IMR-90 (cell line): ENCODE results near the gene ABCC3. TPM values are rescaled to one million over a fixed set of nuclear protein-coding genes. Genes with fewer than 3 reads are reported as not detected.

Source experiments
- ATAC-seq: fragments of 200-7000 bp; cut with Tn5 transposase; 2 replicates; pipeline ENCODE4 v1.9.1; 2020; ENCODE audit warnings: low read depth, mild to moderate bottlenecking, moderate library complexity
- BruUV-seq: library from RNA; stranded (reverse); fragments of 400-500 nt; replicated peaks from 2 replicates; lab custom pipeline; 2021; lab: Mats Ljungman, UMichigan
- CTCF ChIA-PET: fragments of 300-600 bp; formaldehyde crosslinking; extraction: SDS; loops from one replicate; lab custom pipeline; 2021; ENCODE audit warnings: antibody characterized with exemption; lab: Yijun Ruan, JAX
- POLR2A ChIA-PET: fragments of 300-600 bp; sonication (Branson Sonifier 250); formaldehyde crosslinking; loops from one replicate; lab custom pipeline; 2022; ENCODE audit warnings: antibody characterized with exemption; ENCODE audit not compliant: unreplicated experiment; lab: Charles Lee
- DNase-seq: peaks from one replicate; pipeline ENCODE4 v3.0.0; 2013
- H2AFZ ChIP-seq: replicated peaks from 2 replicates; pipeline ENCODE3; 2013; ENCODE audit warnings: low read length, mild to moderate bottlenecking; ENCODE audit not compliant: poor library complexity
- H2AK5ac ChIP-seq: 2 replicates; pipeline ENCODE4 v1.6.1; 2013; ENCODE audit warnings: low read depth, low read length, inconsistent platforms
- H2AK9ac ChIP-seq: replicated peaks from 2 replicates; pipeline ENCODE3; 2013; ENCODE audit warnings: mild to moderate bottlenecking, low read depth, low read length, moderate library complexity; ENCODE audit not compliant: poor library complexity
- H2BK120ac ChIP-seq: 2 replicates; pipeline ENCODE4 v1.6.1; 2013; ENCODE audit warnings: low read depth, low read length, inconsistent platforms
- H2BK15ac ChIP-seq: 3 replicates; pipeline ENCODE4 v1.6.1; 2013; ENCODE audit warnings: low read depth, low read length, inconsistent platforms
- H2BK20ac ChIP-seq: 2 replicates; pipeline ENCODE4 v1.6.1; 2013; ENCODE audit warnings: low read depth, mild to moderate bottlenecking, inconsistent platforms, low read length, moderate library complexity
- H2BK5ac ChIP-seq: 2 replicates; pipeline ENCODE4 v1.6.1; 2013; ENCODE audit warnings: mild to moderate bottlenecking, low read depth, low read length, inconsistent platforms; ENCODE audit not compliant: poor library complexity, severe bottlenecking
- H3K14ac ChIP-seq: replicated peaks from 2 replicates; pipeline ENCODE4 v1.6.1; 2013; ENCODE audit warnings: low read depth, low read length, inconsistent platforms
- H3K18ac ChIP-seq: 2 replicates; pipeline ENCODE4 v1.6.1; 2013; ENCODE audit warnings: low read depth, low read length, control low read depth
- H3K23ac ChIP-seq: 2 replicates; pipeline ENCODE4 v1.6.1; 2013; ENCODE audit warnings: low read depth, low read length, inconsistent platforms
- H3K27ac ChIP-seq: 2 replicates; pipeline ENCODE4 v1.5.1; 2013; ENCODE audit warnings: mild to moderate bottlenecking, control low read depth, low read length; ENCODE audit not compliant: insufficient read depth
- H3K27me3 ChIP-seq: 2 replicates; pipeline ENCODE4 v1.6.1; 2013; ENCODE audit warnings: low read length; ENCODE audit not compliant: control insufficient read depth, insufficient read depth
- H3K36me3 ChIP-seq: 2 replicates; pipeline ENCODE4 v1.6.1; 2013; ENCODE audit warnings: low read length, mixed read lengths; ENCODE audit not compliant: control insufficient read depth, insufficient read depth
- H3K4ac ChIP-seq: 2 replicates; pipeline ENCODE4 v1.6.1; 2013; ENCODE audit warnings: low read depth, low read length, inconsistent platforms
- H3K4me1 ChIP-seq: 2 replicates; pipeline ENCODE4 v1.6.1; 2013; ENCODE audit warnings: low read length, mixed read lengths; ENCODE audit not compliant: control insufficient read depth, insufficient read depth
- H3K4me2 ChIP-seq: 2 replicates; pipeline ENCODE4 v1.6.1; 2013; ENCODE audit warnings: low read depth, mild to moderate bottlenecking, control low read depth, low read length, moderate library complexity
- H3K4me3 ChIP-seq: 2 replicates; pipeline ENCODE4 v1.5.1; 2013; ENCODE audit warnings: low read depth, mild to moderate bottlenecking, control low read depth, low read length, moderate library complexity; ENCODE audit not compliant: insufficient read depth
- H3K56ac ChIP-seq: 2 replicates; pipeline ENCODE4 v1.6.1; 2013; ENCODE audit warnings: low read length, inconsistent platforms; ENCODE audit not compliant: insufficient read depth; ENCODE audit errors: extremely low read depth
- H3K79me1 ChIP-seq, 2 experiments: 2 replicates each; pipeline ENCODE4 v1.6.1; 2013; ENCODE audit warnings: low read length in 2 of 2, inconsistent platforms in 1 of 2, low read depth in 1 of 2
- H3K9ac ChIP-seq: 2 replicates; pipeline ENCODE4 v1.6.1; 2013; ENCODE audit warnings: low read depth, low read length, control low read depth
- H3K9me1 ChIP-seq: 2 replicates; pipeline ENCODE4 v1.6.1; 2013; ENCODE audit warnings: low read length, inconsistent platforms; ENCODE audit not compliant: insufficient read depth
- H3K9me3 ChIP-seq: 2 replicates; pipeline ENCODE4 v1.6.1; 2013; ENCODE audit warnings: low read length; ENCODE audit not compliant: control insufficient read depth, insufficient read depth
- H4K20me1 ChIP-seq: 2 replicates; pipeline ENCODE4 v1.6.1; 2013; ENCODE audit warnings: low read length, inconsistent platforms; ENCODE audit not compliant: insufficient read depth
- H4K5ac ChIP-seq: 2 replicates; pipeline ENCODE4 v1.6.1; 2013; ENCODE audit warnings: mild to moderate bottlenecking, low read depth, low read length, control low read depth
- H4K8ac ChIP-seq, 2 experiments: 2 replicates each; pipeline ENCODE4 v1.6.1; 2013; ENCODE audit warnings: low read depth in 2 of 2, low read length in 2 of 2, control low read depth in 1 of 2, inconsistent platforms in 1 of 2
- H4K91ac ChIP-seq: 2 replicates; pipeline ENCODE4 v1.6.1; 2013; ENCODE audit warnings: low read depth, low read length, inconsistent platforms; ENCODE audit not compliant: insufficient read depth
- FOS ChIP-seq: fragments of 150-350 bp; IDR thresholded peaks from 2 replicates; pipeline ENCODE4 v1.6.1; 2016; ENCODE audit warnings: low read depth, low read length
- MAFK ChIP-seq: IDR thresholded peaks from 2 replicates; pipeline ENCODE4 v1.6.1; 2012; ENCODE audit warnings: low read depth, low read length, improper control_type of control experiment
- NFE2L2 ChIP-seq: fragments of 150-350 bp; IDR thresholded peaks from 2 replicates; pipeline ENCODE4 v1.6.1; 2016; ENCODE audit warnings: low read depth, mild to moderate bottlenecking, low read length
- RCOR1 ChIP-seq: IDR thresholded peaks from 2 replicates; pipeline ENCODE4 v1.6.1; 2012; ENCODE audit warnings: mild to moderate bottlenecking, low read length, improper control_type of control experiment; ENCODE audit not compliant: insufficient replicate concordance
- RFX5 ChIP-seq: IDR thresholded peaks from 2 replicates; pipeline ENCODE4 v1.8.0; 2012; ENCODE audit warnings: low read depth, mild to moderate bottlenecking, low read length, moderate library complexity
- SMC3 ChIP-seq: fragments of 150-350 bp; IDR thresholded peaks from 2 replicates; pipeline ENCODE4 v1.6.1; 2016; ENCODE audit warnings: low read depth, mild to moderate bottlenecking, antibody characterized with exemption, low read length, moderate library complexity
- WGBS, 2 experiments: methylation state at CpG; one replicate each; pipeline versions ENCODE4 v1.1.5 to v1.1.7; 2013; ENCODE audit warnings: missing lambda C conversion rate in 2 of 2; ENCODE audit not compliant: insufficient read length in 1 of 2; ENCODE audit errors: extremely low coverage in 2 of 2; 5-methylcytosine and 5-hydroxymethylcytosine counted together
- dilution Hi-C: fragments of 300-500 bp; cut with HindIII; formaldehyde crosslinking; loops from one replicate; pipeline ENCODE4 v1.14.3; 2018; ENCODE audit warnings: low sequenced_read_pairs; ENCODE audit not compliant: unreplicated experiment
- in situ Hi-C: fragments of 300-500 bp; cut with MboI; formaldehyde crosslinking; loops from 3 replicates; pipeline ENCODE4 v1.14.3; 2019; ENCODE audit warnings: low sequenced_read_pairs, inconsistent platforms, mixed read lengths
- intact Hi-C: fragments of 100-400 bp; cut with micrococcal nuclease; formaldehyde crosslinking; loops from 2 replicates; pipeline ENCODE4 v1.10.0; 2022
- polyA plus RNA-seq, 3 experiments: library from polyadenylated mRNA; depleted of rRNA; stranded (reverse); fragments of >200 nt; gene quantifications; 2 replicates each; pipeline ENCODE4 v1.2.3, GENCODE V29; 2012; ENCODE audit warnings: low replicate concordance in 1 of 3
- total RNA-seq: library from RNA; depleted of rRNA; stranded (reverse); fragments of >200 nt; gene quantifications from 2 replicates; pipeline ENCODE4 v1.2.3, GENCODE V29; 2012
- TF ChIP-seq, protein P1 (sequence below): fragments of 150-350 bp; IDR thresholded peaks from 2 replicates; pipeline ENCODE4 v1.6.1; 2017; ENCODE audit warnings: mild to moderate bottlenecking, antibody characterized with exemption, low read length, low read depth

ABCC3 gene
- total and polyA plus RNA-seq, 2 of the 4 experiments (the other 2 are of a cell fraction) = 3.2 to 6.6 TPM

DNA sequence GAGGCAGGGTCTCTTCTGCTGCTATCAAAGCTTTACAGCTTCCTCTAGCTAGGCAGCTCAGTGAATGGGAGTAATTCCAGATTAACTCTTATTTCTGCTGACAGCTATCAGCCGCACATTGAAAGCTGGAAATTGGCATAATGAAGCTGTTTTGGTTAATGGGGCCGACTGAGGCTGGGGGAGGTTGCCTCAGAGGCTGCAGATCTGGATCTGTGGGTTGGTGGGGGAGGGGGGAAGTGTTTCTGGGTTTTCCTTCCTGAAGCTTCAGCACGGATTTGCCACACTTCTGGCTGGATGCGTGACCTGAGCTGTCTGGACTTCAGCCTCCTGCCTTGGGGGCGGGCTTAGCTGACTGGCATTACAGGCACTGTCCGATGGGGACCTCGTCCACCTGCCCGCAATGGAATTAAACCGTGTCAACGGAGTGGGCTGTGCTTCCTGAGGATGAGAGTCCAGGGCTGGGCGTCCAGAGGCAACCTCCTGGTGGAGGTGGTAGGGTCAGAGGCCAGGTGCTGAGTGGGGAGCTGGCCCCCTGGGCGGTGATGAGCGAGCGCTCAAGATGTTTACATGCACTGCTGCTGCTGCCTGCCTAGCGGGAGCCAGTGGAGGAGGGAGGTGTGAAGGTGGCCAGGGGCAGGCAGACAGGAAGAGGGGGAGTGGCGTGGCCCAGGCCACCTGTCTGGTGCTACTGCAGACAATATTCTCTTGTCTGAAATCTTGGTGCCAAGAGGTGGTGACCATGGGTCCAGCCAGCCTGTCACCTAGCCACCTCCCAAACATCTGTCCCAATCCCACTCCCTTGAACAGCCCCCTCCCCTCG lies 6.7 kb upstream of the ABCC3 start (continued):
- no peak for TF ChIP-seq SMC3
- no peak for TF ChIP-seq MAFK

DNA sequence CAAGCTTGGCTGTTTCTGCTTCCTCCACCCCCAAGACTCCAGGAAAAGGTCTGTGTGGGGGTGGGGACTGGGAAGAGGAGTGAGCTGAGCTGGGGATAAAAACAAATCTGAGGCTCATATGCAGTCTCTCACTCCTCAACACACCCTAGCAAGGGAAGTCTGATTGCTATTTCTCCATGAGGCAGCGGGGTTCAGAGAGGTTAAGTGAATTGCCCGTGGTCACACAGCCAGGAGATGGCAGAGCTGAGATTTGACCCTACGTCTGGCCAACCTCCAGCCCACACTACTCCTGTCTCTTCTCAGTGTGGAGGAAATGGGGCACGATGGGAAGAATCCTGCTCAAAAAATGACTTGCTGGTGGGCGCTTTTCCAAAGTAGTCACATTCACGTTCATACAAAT lies 4.8 kb upstream of the ABCC3 start:
- dilution Hi-C loops = no loop called here
- H2AK9ac ChIP-seq = peak overlapping the region; percentile 10
- H2BK5ac ChIP-seq = no peak overlapping the region
- H3K79me1 ChIP-seq = no peaks in the 10 kb centered on the region
- no peak overlapping the region for H3K14ac ChIP-seq
- H2BK20ac ChIP-seq = no peak overlapping the region
- no peak overlapping the region for H2BK15ac ChIP-seq
- no TSS peak for BruUV-seq
- no peak overlapping the region for H3K4ac ChIP-seq
- H3K36me3 ChIP-seq = no peaks in the 10 kb centered on the region
- no peak overlapping the region for H3K18ac ChIP-seq
- no peak overlapping the region for H3K4me2 ChIP-seq
- ChIA-PET POLR2A (no interaction called here), CTCF (interaction anchor here (0.6 to 0.8 kb wide), 2 partner anchors 65 to 88 kb away, joined by 3 read pairs; no protein-coding TSS in a partner anchor)
- ATAC-seq (no peak), DNase-seq (no peak)
- H2AK5ac ChIP-seq = peak overlapping the region; percentile 8; the same call in 1 of the 2 replicates
- no peak overlapping the region for H3K56ac ChIP-seq
- no peak overlapping the region for H3K9ac ChIP-seq
- peaks cover 12% of the 10 kb centered on the region; the same call in 1 of the 2 replicates for H3K27me3 ChIP-seq
- H3K9me3 ChIP-seq = no peaks in the 10 kb centered on the region
- H3K23ac ChIP-seq = no peak overlapping the region
- no peak overlapping the region for H4K5ac ChIP-seq
- H2BK120ac ChIP-seq = no peak overlapping the region
- H4K8ac ChIP-seq = no peak overlapping the region
- peaks cover 6% of the 10 kb centered on the region; the same call in 1 of the 2 replicates for H3K9me1 ChIP-seq
- intact Hi-C loops = no loop called here
- H4K20me1 ChIP-seq = no peaks in the 10 kb centered on the region
- H2AFZ ChIP-seq = no peak overlapping the region
- peaks cover 9% of the 10 kb centered on the region for H3K4me1 ChIP-seq
- in situ Hi-C loops = loop anchor here (5.0 kb wide), 1 partner anchor 83 kb away; the partner anchor contains the start of gene SPATA20
- no peak overlapping the region for H3K27ac ChIP-seq
- H3K4me3 ChIP-seq = no peak overlapping the region
- no CpG with 5 or more reads among the region's 6 CpGs for WGBS, 2 experiments
- TF ChIP-seq MAFK (no peak), FOS (no peak), RCOR1 (no peak), NFE2L2 (no peak), RFX5 (no peak)
- TF ChIP-seq, protein P1, sequence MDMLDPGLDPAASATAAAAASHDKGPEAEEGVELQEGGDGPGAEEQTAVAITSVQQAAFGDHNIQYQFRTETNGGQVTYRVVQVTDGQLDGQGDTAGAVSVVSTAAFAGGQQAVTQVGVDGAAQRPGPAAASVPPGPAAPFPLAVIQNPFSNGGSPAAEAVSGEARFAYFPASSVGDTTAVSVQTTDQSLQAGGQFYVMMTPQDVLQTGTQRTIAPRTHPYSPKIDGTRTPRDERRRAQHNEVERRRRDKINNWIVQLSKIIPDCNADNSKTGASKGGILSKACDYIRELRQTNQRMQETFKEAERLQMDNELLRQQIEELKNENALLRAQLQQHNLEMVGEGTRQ = no peak
- H4K91ac ChIP-seq = no peak overlapping the region
